H9 (cell line): Measurements from ENCODE around the gene TJP3. TPM values are rescaled to one million over a fixed set of nuclear protein-coding genes. Genes with fewer than 3 reads are reported as not detected.

ENCODE experiments used
- DNase-seq: peaks from one replicate; pipeline ENCODE4 v3.0.0-alpha.2; 2017
- H2AFZ ChIP-seq: one replicate; pipeline ENCODE4 v1.6.1; 2013; ENCODE audit warnings: mild to moderate bottlenecking, low read length, control low read depth, moderate library complexity
- H2AK5ac ChIP-seq: 2 replicates; pipeline ENCODE4 v1.6.1; 2013; ENCODE audit warnings: low read length, control low read depth, mixed read lengths; ENCODE audit not compliant: insufficient read length
- H2BK120ac ChIP-seq: one replicate; pipeline ENCODE4 v1.6.1; 2013; ENCODE audit warnings: low read depth, mild to moderate bottlenecking, low read length, control low read depth, inconsistent platforms; ENCODE audit not compliant: poor library complexity, severe bottlenecking
- H2BK12ac ChIP-seq: 2 replicates; pipeline ENCODE4 v1.6.1; 2013; ENCODE audit warnings: low read length, control low read depth, mixed read lengths, low read depth; ENCODE audit not compliant: insufficient read length
- H2BK15ac ChIP-seq: 2 replicates; pipeline ENCODE4 v1.6.1; 2013; ENCODE audit warnings: low read depth, low read length, control low read depth
- H2BK20ac ChIP-seq: one replicate; pipeline ENCODE4 v1.6.1; 2013; ENCODE audit warnings: low read depth, mild to moderate bottlenecking, low read length, control low read depth, inconsistent platforms; ENCODE audit not compliant: poor library complexity, severe bottlenecking
- H2BK5ac ChIP-seq: 2 replicates; pipeline ENCODE4 v1.6.1; 2013; ENCODE audit warnings: low read length, control low read depth, mixed read lengths; ENCODE audit not compliant: insufficient read length
- H3K14ac ChIP-seq: 2 replicates; pipeline ENCODE4 v1.6.1; 2013; ENCODE audit warnings: low read length, control low read depth; ENCODE audit not compliant: insufficient read depth
- H3K18ac ChIP-seq: 2 replicates; pipeline ENCODE4 v1.6.1; 2013; ENCODE audit warnings: low read depth, mild to moderate bottlenecking, mixed read lengths, low read length, control low read depth; ENCODE audit not compliant: insufficient read length
- H3K23ac ChIP-seq: 2 replicates; pipeline ENCODE4 v1.6.1; 2013; ENCODE audit warnings: low read length, control low read depth, mixed read lengths, low read depth; ENCODE audit not compliant: insufficient read length
- H3K23me2 ChIP-seq: 2 replicates; pipeline ENCODE4 v1.6.1; 2013; ENCODE audit warnings: low read depth, mild to moderate bottlenecking, mixed read lengths, low read length, control low read depth; ENCODE audit not compliant: insufficient read length, poor library complexity, severe bottlenecking
- H3K27ac ChIP-seq: 2 replicates; pipeline ENCODE4 v1.5.1; 2013; ENCODE audit warnings: low read length, control low read depth, mixed read lengths, low read depth; ENCODE audit not compliant: insufficient read length
- H3K27me3 ChIP-seq: 2 replicates; pipeline ENCODE4 v1.6.1; 2013; ENCODE audit warnings: low read length, control low read depth, inconsistent platforms; ENCODE audit not compliant: insufficient read depth
- H3K4ac ChIP-seq: 2 replicates; pipeline ENCODE4 v1.6.1; 2013; ENCODE audit warnings: low read depth, mild to moderate bottlenecking, control low read depth, inconsistent platforms, low read length, moderate library complexity
- H3K4me1 ChIP-seq: 2 replicates; pipeline ENCODE4 v1.6.1; 2013; ENCODE audit warnings: low read length, control low read depth, inconsistent platforms; ENCODE audit not compliant: insufficient read depth
- H3K4me2 ChIP-seq: 2 replicates; pipeline ENCODE4 v1.6.1; 2013; ENCODE audit warnings: low read length, control low read depth, mixed read lengths; ENCODE audit not compliant: insufficient read length, insufficient read depth
- H3K56ac ChIP-seq: 2 replicates; pipeline ENCODE4 v1.6.1; 2013; ENCODE audit warnings: low read depth, mild to moderate bottlenecking, mixed read lengths, low read length, control low read depth; ENCODE audit not compliant: insufficient read length
- H3K79me1 ChIP-seq: 2 replicates; pipeline ENCODE4 v1.6.1; 2013; ENCODE audit warnings: low read depth, mild to moderate bottlenecking, moderate library complexity, low read length, control low read depth, inconsistent platforms; ENCODE audit not compliant: insufficient read depth, poor library complexity, severe bottlenecking
- H3K79me2 ChIP-seq: 2 replicates; pipeline ENCODE4 v1.6.1; 2013; ENCODE audit warnings: low read length, control low read depth, inconsistent platforms; ENCODE audit not compliant: insufficient read depth
- H3K9ac ChIP-seq: 2 replicates; pipeline ENCODE4 v1.6.1; 2013; ENCODE audit warnings: low read length, control low read depth, mixed read lengths; ENCODE audit not compliant: insufficient read length; ENCODE audit errors: extremely low read depth
- H3K9me3 ChIP-seq: one replicate; pipeline ENCODE4 v1.6.1; 2013; ENCODE audit warnings: low read depth, low read length, inconsistent platforms; ENCODE audit not compliant: control insufficient read depth
- H3T11ph ChIP-seq: one replicate; pipeline ENCODE4 v1.6.1; 2013; ENCODE audit warnings: mild to moderate bottlenecking, low read length, control low read depth, inconsistent platforms
- H4K20me1 ChIP-seq: one replicate; pipeline ENCODE4 v1.6.1; 2013; ENCODE audit not compliant: control insufficient read depth, insufficient read length, insufficient read depth
- H4K5ac ChIP-seq: 2 replicates; pipeline ENCODE4 v1.6.1; 2013; ENCODE audit warnings: low read depth, mild to moderate bottlenecking, mixed read lengths, low read length, control low read depth; ENCODE audit not compliant: insufficient read length
- H4K8ac ChIP-seq: replicated peaks from 2 replicates; pipeline ENCODE4 v1.6.1; 2013; ENCODE audit warnings: low read length, control low read depth, mixed read lengths, low read depth; ENCODE audit not compliant: insufficient read length
- H4K91ac ChIP-seq: 2 replicates; pipeline ENCODE4 v1.6.1; 2013; ENCODE audit warnings: low read depth, mild to moderate bottlenecking, moderate library complexity, mixed read lengths, low read length, control low read depth; ENCODE audit not compliant: insufficient read length
- H3K27ac Mint-ChIP-seq, 3 experiments: 2 replicates in 2 of 3; 3 replicates in 1 of 3; pipeline ENCODE4 v1.8.0; 2020 to 2021; ENCODE audit warnings: mixed read lengths in 3 of 3, mild to moderate bottlenecking in 1 of 3, moderate library complexity in 1 of 3
- H3K27me3 Mint-ChIP-seq: 2 replicates; pipeline ENCODE4 v1.8.0; 2021; ENCODE audit warnings: low read depth, mild to moderate bottlenecking, moderate library complexity, mixed read lengths
- H3K36me3 Mint-ChIP-seq, 3 experiments: 2 replicates in 2 of 3; 3 replicates in 1 of 3; pipeline ENCODE4 v1.8.0; 2020 to 2021; ENCODE audit warnings: low read depth in 3 of 3, mixed read lengths in 3 of 3; ENCODE audit not compliant: insufficient read depth in 1 of 3
- H3K4me1 Mint-ChIP-seq, 2 experiments: 2 replicates each; pipeline ENCODE4 v1.8.0; 2020; ENCODE audit warnings: mixed read lengths in 2 of 2
- H3K4me3 Mint-ChIP-seq, 2 experiments: 2 replicates in 1 of 2; 3 replicates in 1 of 2; pipeline ENCODE4 v1.8.0; 2020 to 2021; ENCODE audit warnings: mild to moderate bottlenecking in 2 of 2, mixed read lengths in 2 of 2, moderate library complexity in 1 of 2
- H3K9me3 Mint-ChIP-seq, 2 experiments: 2 replicates in 1 of 2; 3 replicates in 1 of 2; pipeline ENCODE4 v1.8.0; 2020; ENCODE audit warnings: mild to moderate bottlenecking in 2 of 2, mixed read lengths in 2 of 2, moderate library complexity in 1 of 2
- CTCF ChIP-seq: fragments of 200-600 bp; sonication (generic); conservative IDR thresholded peaks from 3 replicates; pipeline ENCODE4 v1.8.0; 2021; ENCODE audit warnings: antibody characterized with exemption, mild to moderate bottlenecking
- WGBS: extraction: QIAGEN DNeasy Blood & Tissue Kit; methylation state at CpG from one replicate; pipeline ENCODE4 v1.1.7; 2013; ENCODE audit warnings: missing lambda C conversion rate, low lambda C conversion rate, mixed read lengths; ENCODE audit not compliant: insufficient read length; ENCODE audit errors: extremely low coverage; 5-methylcytosine and 5-hydroxymethylcytosine counted together
- total RNA-seq: library from RNA; stranded (reverse); gene quantifications from 2 replicates; pipeline ENCODE4 v1.2.1, GENCODE V29; 2021

TJP3 gene
- total RNA-seq, 1 experiment from 2014 or later = 27.3 TPM

DNA sequence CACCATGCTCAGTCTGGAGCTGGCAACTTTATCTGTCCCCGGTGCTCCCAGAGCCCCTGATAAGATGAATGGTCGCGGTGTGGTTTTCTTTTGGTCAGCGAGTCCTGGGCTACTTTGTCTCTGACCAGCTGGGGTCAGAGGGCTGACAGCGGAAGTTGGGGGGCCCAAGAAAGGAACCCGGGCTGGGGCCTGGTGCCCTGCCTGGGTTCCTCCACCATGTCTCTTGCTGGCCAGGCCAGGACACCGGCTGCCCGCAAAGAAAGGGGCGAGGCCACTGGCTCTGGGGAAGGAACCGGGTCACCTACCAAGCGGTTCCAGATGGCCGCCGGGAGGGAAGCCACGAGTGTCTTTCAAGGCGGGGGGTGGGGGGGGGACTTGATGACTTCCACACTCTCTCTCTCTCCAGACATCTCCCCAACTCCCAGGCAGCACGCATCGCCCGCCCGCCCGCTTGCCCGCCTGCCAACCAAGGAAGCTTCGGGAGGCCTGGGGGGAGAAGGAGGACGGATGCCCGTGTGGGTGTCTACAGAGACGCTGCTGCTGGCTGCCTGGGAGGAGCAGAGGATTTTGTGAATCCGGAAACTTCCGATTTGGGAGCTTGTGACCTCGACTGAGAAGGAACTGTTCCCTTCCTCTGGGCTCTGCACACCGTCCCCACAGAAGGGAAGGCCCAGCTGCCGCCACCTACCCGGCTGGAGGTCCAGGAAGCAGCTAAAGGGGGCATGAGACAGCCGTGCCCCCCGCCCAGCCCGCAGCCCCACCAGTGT is 9.0 kb upstream of the TJP3 start:
- no peaks in the 10 kb centered on the region for H4K20me1 ChIP-seq
- H4K5ac ChIP-seq = no peak overlapping the region
- peak overlapping the region; percentile 77 to 87 for H3K4me3 Mint-ChIP-seq
- no peaks in the 10 kb centered on the region; the same call in 1 of the 2 replicates for H3K4me1 ChIP-seq
- H2BK20ac ChIP-seq = no peak overlapping the region
- no peak overlapping the region for H3K4ac ChIP-seq
- no peak for TF ChIP-seq CTCF
- no peak overlapping the region for H3K14ac ChIP-seq
- no peaks in the 10 kb centered on the region for H3K79me1 ChIP-seq
- H3K9me3 ChIP-seq = no peaks in the 10 kb centered on the region
- no peak overlapping the region for H3K23ac ChIP-seq
- H3K27me3 ChIP-seq = no peaks in the 10 kb centered on the region
- H2AFZ ChIP-seq = no peak overlapping the region
- no CpG with 5 or more reads among the region's 34 CpGs for WGBS
- no peaks in the 10 kb centered on the region for H3K27me3 Mint-ChIP-seq
- H3K27ac Mint-ChIP-seq = peak overlapping the region in 2 of 3 experiments; percentile 34 to 82; a peak in 2 of 7 replicates
- no peak overlapping the region for H2BK12ac ChIP-seq
- H3K23me2 ChIP-seq = peaks cover 8% of the 10 kb centered on the region
- no peak overlapping the region for H2BK5ac ChIP-seq
- H4K8ac ChIP-seq = no peak overlapping the region
- H3K9ac ChIP-seq = no peak overlapping the region
- peaks cover 0 to 10% of the 10 kb centered on the region in 2 experiments; a peak in 2 of 4 replicates for H3K4me1 Mint-ChIP-seq
- no peak overlapping the region for H2AK5ac ChIP-seq
- no peak overlapping the region for H2BK120ac ChIP-seq
- no peak overlapping the region for H3K18ac ChIP-seq
- peaks cover 16% of the 10 kb centered on the region; the same call in 1 of the 2 replicates for H3K79me2 ChIP-seq
- H4K91ac ChIP-seq = no peak overlapping the region
- peak overlapping the region; percentile 42 for H3K4me2 ChIP-seq
- no peak for DNase-seq
- H3K27ac ChIP-seq = no peak overlapping the region
- no peak overlapping the region for H2BK15ac ChIP-seq
- peaks cover 0 to 4% (median 0%) of the 10 kb centered on the region in 3 experiments; a peak in 2 of 7 replicates for H3K36me3 Mint-ChIP-seq
- no peak overlapping the region for H3K56ac ChIP-seq
- H3K9me3 Mint-ChIP-seq = no peaks in the 10 kb centered on the region; a peak in 2 of 5 replicates
- H3T11ph ChIP-seq = no peak overlapping the region
